Upper lobe of right lung (tissue), 1 donor: ENCODE measurements around the gene MX2. TPM values are rescaled to one million over a fixed set of nuclear protein-coding genes. Genes with fewer than 3 reads are reported as not detected.
A peak's percentile ranks its signal among the peaks of the same experiment; 100 is the strongest.

Experiments used
- ATAC-seq: fragments of 200-7000 bp; cut with Tn5 transposase; one replicate; pipeline ENCODE4 v1.9.1; 2020; ENCODE audit warnings: mild to moderate bottlenecking, moderate library complexity
- DNase-seq: peaks from one replicate; pipeline ENCODE4 v3.0.0-alpha.2; 2020
- H3K27ac ChIP-seq: fragments of 200-600 bp; one replicate; pipeline ENCODE4 v1.8.0; 2022
- H3K27me3 ChIP-seq: fragments of 200-600 bp; one replicate; pipeline ENCODE4 v1.8.0; 2022; ENCODE audit warnings: mild to moderate bottlenecking
- H3K36me3 ChIP-seq: fragments of 200-600 bp; one replicate; pipeline ENCODE4 v1.8.0; 2022
- H3K4me1 ChIP-seq: fragments of 200-600 bp; one replicate; pipeline ENCODE4 v1.8.0; 2022
- H3K4me3 ChIP-seq: fragments of 200-600 bp; one replicate; pipeline ENCODE4 v1.8.0; 2022; ENCODE audit warnings: mild to moderate bottlenecking
- H3K9me3 ChIP-seq: fragments of 200-600 bp; one replicate; pipeline ENCODE4 v1.8.0; 2022
- CTCF ChIP-seq: fragments of 200-600 bp; IDR thresholded peaks from one replicate; pipeline ENCODE4 v1.8.0; 2022; ENCODE audit warnings: antibody characterized with exemption
- intact Hi-C: fragments of 100-400 bp; cut with DNase I; formaldehyde crosslinking; loops from one replicate; pipeline ENCODE4 v1.11.0; 2022
- total RNA-seq: library from RNA; stranded (reverse); fragmentation: NEBNext Ultra II Directional; extraction: Animal tissue kit (Norgen Biotek cat#: 25700); gene quantifications from one replicate; pipeline ENCODE4 v1.2.1, GENCODE V29; 2021
- donor health status: DM: no; HTN: yes; CAD: no; lungs with severe emphysema.

MX2 gene
- total RNA-seq, 1 donor from 2014 or later, result 23.0 TPM

GRCh38 chr21:41388259-41388658 is 26.4 kb downstream of the MX2 start:
- Histone ChIP-seq H3K4me1 (no peaks in the 10 kb centered on the region), H3K4me3 (no peak overlapping the region), H3K36me3 (no peaks in the 10 kb centered on the region), H3K9me3 (no peaks in the 10 kb centered on the region), H3K27ac (no peak overlapping the region), H3K27me3 (no peaks in the 10 kb centered on the region)
- no peak for DNase-seq
- peak; percentile 14 for ATAC-seq
- intact Hi-C loops, result no loop called here
- no peak for TF ChIP-seq CTCF

- TF ChIP-seq CTCF, result no peak
- ATAC-seq (no peak), DNase-seq (no peak)
- Histone ChIP-seq H3K27ac (no peak overlapping the region), H3K4me3 (no peak overlapping the region), H3K27me3 (no peaks in the 10 kb centered on the region), H3K4me1 (no peaks in the 10 kb centered on the region), H3K9me3 (no peaks in the 10 kb centered on the region), H3K36me3 (no peaks in the 10 kb centered on the region)
- intact Hi-C loops, result no loop called here
These were observed 28.3 kb downstream of the MX2 start for GRCh38 chr21:41390043-41390639.

GRCh38 chr21:41393876-41394465 is 32.1 kb downstream of the MX2 start:
- Histone ChIP-seq H3K27ac (no peak overlapping the region), H3K36me3 (no peaks in the 10 kb centered on the region), H3K4me3 (no peak overlapping the region), H3K27me3 (no peaks in the 10 kb centered on the region), H3K9me3 (no peaks in the 10 kb centered on the region), H3K4me1 (peaks cover 12% of the 10 kb centered on the region)
- intact Hi-C loops, result no loop called here
- DNase-seq (no peak), ATAC-seq (no peak)
- TF ChIP-seq CTCF, result no peak

- Histone ChIP-seq H3K36me3 (no peaks in the 10 kb centered on the region), H3K4me3 (no peak overlapping the region), H3K27me3 (no peaks in the 10 kb centered on the region), H3K27ac (peak overlapping the region; percentile 47), H3K4me1 (peaks cover 12% of the 10 kb centered on the region), H3K9me3 (no peaks in the 10 kb centered on the region)
- DNase-seq (peak; percentile 81), ATAC-seq (peak; percentile 94)
- no peak for TF ChIP-seq CTCF
- intact Hi-C loops, result no loop called here
These were observed 34.8 kb downstream of the MX2 start for GRCh38 chr21:41396558-41397075.

GRCh38 chr21:41397471-41397891 is 35.7 kb downstream of the MX2 start:
- DNase-seq, result no peak
- no peak overlapping the region for H3K27ac ChIP-seq
- peak; percentile 48 for ATAC-seq
- H3K9me3 ChIP-seq, result no peaks in the 10 kb centered on the region
- H3K27me3 ChIP-seq, result no peaks in the 10 kb centered on the region
- H3K4me3 ChIP-seq, result no peak overlapping the region
- H3K36me3 ChIP-seq, result no peaks in the 10 kb centered on the region
- H3K4me1 ChIP-seq, result peaks cover 12% of the 10 kb centered on the region
- intact Hi-C loops, result no loop called here
- TF ChIP-seq CTCF, result no peak
